Adrenal gland (tissue), 5 donors: ENCODE data around the gene UBQLN4.

ENCODE experiments used
- POLR2A ChIP-seq, 2 donors: fragments of 450-650 bp; IDR thresholded peaks; one replicate each; pipeline ENCODE4 v1.6.1; 2017; ENCODE audit warnings: antibody characterized with exemption in 2 of 2, mild to moderate bottlenecking in 2 of 2, moderate library complexity in 1 of 2
- TF ChIP-seq, protein P1 (sequence below), 6 experiments: fragments of 450-650 bp in 4 of 6; fragments of 200-600 bp in 2 of 6; sonication (generic) in 1 of 6; IDR thresholded peaks; 1 replicate in 5 of 6; 2 replicates in 1 of 6; pipeline versions ENCODE4 v1.5.1 to v1.8.0; 2016 to 2021; ENCODE audit warnings: antibody characterized with exemption in 6 of 6, mild to moderate bottlenecking in 2 of 6, moderate library complexity in 1 of 6
- donor health status: DM: no; HTN: no; CAD: no.

DNA sequence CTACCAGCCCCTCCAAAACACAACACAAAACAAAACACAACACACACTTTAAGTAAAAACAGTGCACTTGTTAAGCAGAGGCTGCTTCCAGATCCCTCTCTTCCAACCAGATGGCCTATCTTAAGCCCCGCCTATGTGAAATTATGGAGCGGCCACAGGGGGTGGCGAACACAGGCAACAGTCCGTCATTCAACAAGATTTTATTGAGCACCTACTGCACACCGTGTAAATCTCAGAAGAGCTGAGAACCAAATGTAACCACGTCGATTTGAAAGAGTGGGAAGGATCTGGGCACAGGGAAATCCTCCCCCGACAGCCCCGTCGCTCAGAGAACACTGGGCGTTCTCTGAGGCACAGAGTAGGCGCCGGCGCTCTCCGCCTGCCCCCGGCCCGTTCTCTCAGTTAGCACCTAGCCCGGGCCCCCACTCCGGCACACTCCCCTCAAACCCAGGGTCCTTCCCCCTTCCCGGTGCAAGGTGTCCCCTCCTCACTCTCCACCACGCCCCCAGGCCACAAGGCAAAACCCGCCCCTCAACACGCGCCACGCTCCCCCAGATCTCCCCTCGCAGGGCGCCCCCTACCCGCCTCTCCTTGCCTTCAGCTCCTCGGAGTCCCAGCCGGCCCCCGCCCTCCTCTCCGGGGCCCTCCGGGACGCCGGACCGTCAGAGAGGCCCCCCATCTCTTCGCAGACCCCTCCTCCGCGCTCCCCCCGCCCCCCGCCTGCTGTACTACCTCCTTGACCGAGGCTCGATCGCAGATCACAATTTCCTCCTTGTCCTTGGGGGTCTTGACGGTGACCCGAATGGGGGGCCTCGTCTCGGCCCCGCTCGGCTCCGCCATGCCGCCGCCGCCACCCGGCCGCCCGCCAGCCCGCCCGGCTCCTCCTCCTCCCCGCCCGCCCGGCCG, 483 bp downstream of the UBQLN4 start:
- TF ChIP-seq, protein P1, sequence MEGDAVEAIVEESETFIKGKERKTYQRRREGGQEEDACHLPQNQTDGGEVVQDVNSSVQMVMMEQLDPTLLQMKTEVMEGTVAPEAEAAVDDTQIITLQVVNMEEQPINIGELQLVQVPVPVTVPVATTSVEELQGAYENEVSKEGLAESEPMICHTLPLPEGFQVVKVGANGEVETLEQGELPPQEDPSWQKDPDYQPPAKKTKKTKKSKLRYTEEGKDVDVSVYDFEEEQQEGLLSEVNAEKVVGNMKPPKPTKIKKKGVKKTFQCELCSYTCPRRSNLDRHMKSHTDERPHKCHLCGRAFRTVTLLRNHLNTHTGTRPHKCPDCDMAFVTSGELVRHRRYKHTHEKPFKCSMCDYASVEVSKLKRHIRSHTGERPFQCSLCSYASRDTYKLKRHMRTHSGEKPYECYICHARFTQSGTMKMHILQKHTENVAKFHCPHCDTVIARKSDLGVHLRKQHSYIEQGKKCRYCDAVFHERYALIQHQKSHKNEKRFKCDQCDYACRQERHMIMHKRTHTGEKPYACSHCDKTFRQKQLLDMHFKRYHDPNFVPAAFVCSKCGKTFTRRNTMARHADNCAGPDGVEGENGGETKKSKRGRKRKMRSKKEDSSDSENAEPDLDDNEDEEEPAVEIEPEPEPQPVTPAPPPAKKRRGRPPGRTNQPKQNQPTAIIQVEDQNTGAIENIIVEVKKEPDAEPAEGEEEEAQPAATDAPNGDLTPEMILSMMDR (IDR thresholded peaks at IDR 0.05) = peak in 4 of 6 experiments; percentile 2 to 35 (median 24)
- TF ChIP-seq POLR2A (IDR thresholded peaks at IDR 0.05) = peak in 1 of 2 donors; percentile 8
